Measurements from ENCODE around the gene FOXF2. TPM values are rescaled to one million over a fixed set of nuclear protein-coding genes. Genes with fewer than 3 reads are reported as not detected.

FOXF2 gene
- total RNA-seq, 1 experiment from 2014 or later = not detected

- Histone ChIP-seq H3K27ac (ENCODE audit: low read length) (no peak overlapping the region), H3K79me2 (ENCODE audit: low read length) (no peaks in the 10 kb centered on the region), H3K9me3 (ENCODE audit: low read length) (no peaks in the 10 kb centered on the region), H3K36me3 (ENCODE audit: low read depth, low read length) (no peaks in the 10 kb centered on the region), H3K4me1 (ENCODE audit: insufficient read depth, low read length) (no peaks in the 10 kb centered on the region), H3F3A (ENCODE audit: low read length, unreplicated experiment) (no peaks in the 10 kb centered on the region), H3K27me3 (ENCODE audit: low read length) (peaks cover 46% of the 10 kb centered on the region), H3K4me2 (ENCODE audit: low read length) (no peak overlapping the region), H3K9me2 (replicated peaks; ENCODE audit: low read length) (no peaks in the 10 kb centered on the region), H2AFZ (ENCODE audit: low read length) (no peak overlapping the region), H4K20me1 (ENCODE audit: low read length) (no peaks in the 10 kb centered on the region), H3K4me3 (ENCODE audit: low read length) (no peak overlapping the region), H3K9ac (ENCODE audit: low read length) (no peak overlapping the region)
- ChIA-PET CTCF (interaction anchor here (0.6 kb wide), 2 partner anchors 578 to 637 kb away, joined by 3 read pairs; no protein-coding TSS in a partner anchor), POLR2A (ENCODE audit: unreplicated experiment) (no interaction called here)
- ATAC-seq (no peak), DNase-seq (no peak)
- no TSS peak for BruUV-seq (replicated peaks)
- intact Hi-C loops (cut with micrococcal nuclease) = no loop called here
- TF ChIP-seq CTCF (conservative IDR thresholded peaks at IDR 0.05; ENCODE audit: low read depth, low read length) (no peak), EZH2 (IDR thresholded peaks at IDR 0.05; ENCODE audit: low read length, unreplicated experiment) (no peak), EZH2phosphoT487 (IDR thresholded peaks at IDR 0.05; ENCODE audit: borderline replicate concordance, low read length) (no peak)
These were observed 23.5 kb downstream of the FOXF2 start for GRCh38 chr6:1412901-1413300.

GRCh38 chr6:1415416-1416063, 26.2 kb downstream of the FOXF2 start:
- DNase-seq (no peak), ATAC-seq (no peak)
- ChIA-PET CTCF (no interaction called here), POLR2A (ENCODE audit: unreplicated experiment) (no interaction called here)
- BruUV-seq (replicated peaks) = no TSS peak
- Histone ChIP-seq H3K9ac (ENCODE audit: low read length) (no peak overlapping the region), H3K4me3 (ENCODE audit: low read length) (no peak overlapping the region), H2AFZ (ENCODE audit: low read length) (no peak overlapping the region), H3K4me2 (ENCODE audit: low read length) (no peak overlapping the region), H3K36me3 (ENCODE audit: low read depth, low read length) (no peaks in the 10 kb centered on the region), H3K79me2 (ENCODE audit: low read length) (no peaks in the 10 kb centered on the region), H4K20me1 (ENCODE audit: low read length) (no peaks in the 10 kb centered on the region), H3F3A (ENCODE audit: low read length, unreplicated experiment) (no peaks in the 10 kb centered on the region), H3K4me1 (ENCODE audit: insufficient read depth, low read length) (no peaks in the 10 kb centered on the region), H3K9me3 (ENCODE audit: low read length) (no peaks in the 10 kb centered on the region), H3K27ac (ENCODE audit: low read length) (no peak overlapping the region), H3K9me2 (replicated peaks; ENCODE audit: low read length) (no peaks in the 10 kb centered on the region), H3K27me3 (ENCODE audit: low read length) (peaks cover 52% of the 10 kb centered on the region)
- TF ChIP-seq CTCF (conservative IDR thresholded peaks at IDR 0.05; ENCODE audit: low read depth, low read length) (no peak), EZH2phosphoT487 (IDR thresholded peaks at IDR 0.05; ENCODE audit: borderline replicate concordance, low read length) (no peak), EZH2 (IDR thresholded peaks at IDR 0.05; ENCODE audit: low read length, unreplicated experiment) (no peak)
- intact Hi-C loops (cut with micrococcal nuclease) = no loop called here

DNA sequence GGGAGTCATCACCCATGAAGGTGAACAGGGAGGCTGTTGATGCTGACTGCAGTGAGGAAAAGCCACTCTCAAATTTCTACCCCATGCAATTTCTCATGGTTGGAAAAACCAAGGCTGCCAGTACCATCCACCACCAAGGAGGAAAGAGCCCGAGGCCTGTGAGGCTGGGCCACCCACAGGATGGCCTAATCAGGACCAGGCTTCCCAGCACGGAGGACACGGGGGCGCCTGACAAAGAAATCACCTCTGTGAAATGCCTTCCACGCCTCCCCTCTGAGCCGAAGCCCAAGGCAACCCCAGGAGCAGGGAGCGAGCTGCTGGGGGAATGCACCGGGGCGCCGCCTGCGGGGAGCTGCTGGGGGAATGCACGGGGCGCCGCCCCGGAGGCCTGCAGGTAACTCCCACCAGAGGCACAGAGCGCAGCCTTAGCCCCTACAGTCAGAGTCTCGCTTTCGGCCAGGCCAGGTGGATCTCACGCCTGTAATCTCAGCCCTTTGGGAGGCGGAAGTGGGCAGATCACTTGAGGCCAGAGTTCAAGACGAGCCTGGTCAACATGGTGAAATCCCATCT, 26.9 kb downstream of the FOXF2 start:
- H3K4me2 ChIP-seq (ENCODE audit: low read length) = no peak overlapping the region
- H3K27me3 ChIP-seq (ENCODE audit: low read length) = peaks cover 49% of the 10 kb centered on the region
- H3K79me2 ChIP-seq (ENCODE audit: low read length) = no peaks in the 10 kb centered on the region
- intact Hi-C loops (cut with micrococcal nuclease) = no loop called here
- no peak overlapping the region for H2AFZ ChIP-seq (ENCODE audit: low read length)
- no peak overlapping the region for H3K9ac ChIP-seq (ENCODE audit: low read length)
- no TSS peak for BruUV-seq (replicated peaks)
- ChIA-PET POLR2A (ENCODE audit: unreplicated experiment) (no interaction called here), CTCF (no interaction called here)
- H3K9me3 ChIP-seq (ENCODE audit: low read length) = no peaks in the 10 kb centered on the region
- H3K9me2 ChIP-seq (replicated peaks; ENCODE audit: low read length) = no peaks in the 10 kb centered on the region
- no peaks in the 10 kb centered on the region for H4K20me1 ChIP-seq (ENCODE audit: low read length)
- ATAC-seq (no peak), DNase-seq (no peak)
- H3K4me1 ChIP-seq (ENCODE audit: insufficient read depth, low read length) = no peaks in the 10 kb centered on the region
- H3K27ac ChIP-seq (ENCODE audit: low read length) = no peak overlapping the region
- no peaks in the 10 kb centered on the region for H3F3A ChIP-seq (ENCODE audit: low read length, unreplicated experiment)
- no peak overlapping the region for H3K4me3 ChIP-seq (ENCODE audit: low read length)
- TF ChIP-seq EZH2phosphoT487 (IDR thresholded peaks at IDR 0.05; ENCODE audit: borderline replicate concordance, low read length) (no peak), CTCF (conservative IDR thresholded peaks at IDR 0.05; ENCODE audit: low read depth, low read length) (no peak), EZH2 (IDR thresholded peaks at IDR 0.05; ENCODE audit: low read length, unreplicated experiment) (no peak)
- H3K36me3 ChIP-seq (ENCODE audit: low read depth, low read length) = no peaks in the 10 kb centered on the region
